A673 (cell line): ENCODE results near the gene GPC6. TPM values are rescaled to one million over a fixed set of nuclear protein-coding genes. Genes with fewer than 3 reads are reported as not detected.

Experiments
- BruUV-seq: library from RNA; stranded (reverse); fragments of 400-500 nt; replicated peaks from 2 replicates; lab custom pipeline; 2021; lab: Mats Ljungman, UMichigan
- CTCF ChIA-PET: fragments of 300-600 bp; sonication (Branson Sonifier 250); formaldehyde crosslinking; loops from one replicate; lab custom pipeline; 2022; ENCODE audit warnings: antibody characterized with exemption; lab: Charles Lee
- POLR2A ChIA-PET: fragments of 300-600 bp; sonication (Branson Sonifier 250); formaldehyde crosslinking; loops from one replicate; lab custom pipeline; 2022; ENCODE audit warnings: antibody characterized with exemption; ENCODE audit not compliant: low non-redundant PET; lab: Charles Lee
- DNase-seq: peaks from one replicate; pipeline ENCODE4 v3.0.0-alpha.2; 2015; ENCODE audit warnings: low spot score
- H3K27ac ChIP-seq: fragments of 200-600 bp; sonication (generic); 2 replicates; pipeline ENCODE4 v1.5.1; 2016; ENCODE audit warnings: mixed run types, low read depth, mild to moderate bottlenecking, mixed read lengths, antibody characterized with exemption, low read length; ENCODE audit not compliant: poor library complexity, severe bottlenecking
- H3K27me3 ChIP-seq: fragments of 200-600 bp; sonication (generic); replicated peaks from 2 replicates; pipeline ENCODE4 v1.6.1; 2017; ENCODE audit warnings: mixed run types, low read depth, mild to moderate bottlenecking, mixed read lengths, antibody characterized with exemption, low read length; ENCODE audit not compliant: insufficient read depth, poor library complexity
- H3K36me3 ChIP-seq: fragments of 200-600 bp; sonication (generic); 2 replicates; pipeline ENCODE4 v1.6.1; 2016; ENCODE audit warnings: mixed run types, mild to moderate bottlenecking, mixed read lengths, antibody characterized with exemption, low read length; ENCODE audit not compliant: insufficient read depth, poor library complexity, severe bottlenecking
- H3K4me1 ChIP-seq: fragments of 200-600 bp; sonication (generic); 2 replicates; pipeline ENCODE4 v1.6.1; 2017; ENCODE audit warnings: mixed run types, mild to moderate bottlenecking, mixed read lengths, antibody characterized with exemption, low read length; ENCODE audit not compliant: insufficient read depth, poor library complexity, severe bottlenecking
- H3K4me3 ChIP-seq: fragments of 200-600 bp; sonication (generic); 2 replicates; pipeline ENCODE4 v1.5.1; 2016; ENCODE audit warnings: low read depth, mixed run types, mild to moderate bottlenecking, mixed read lengths, low read length; ENCODE audit not compliant: poor library complexity, severe bottlenecking
- H3K9me3 ChIP-seq: fragments of 200-600 bp; sonication (generic); 2 replicates; pipeline ENCODE4 v1.6.1; 2016; ENCODE audit warnings: mixed run types, low read depth, mild to moderate bottlenecking, mixed read lengths, antibody characterized with exemption, low read length; ENCODE audit not compliant: poor library complexity, severe bottlenecking
- CTCF ChIP-seq: fragments of 300-800, 200-600 bp; sonication (generic); conservative IDR thresholded peaks from 2 replicates; pipeline ENCODE4 v1.5.1; 2017; ENCODE audit warnings: low read depth, mild to moderate bottlenecking, antibody characterized with exemption, low read length, moderate library complexity, mixed read lengths
- EZH2 ChIP-seq: fragments of 200-600 bp; sonication (generic); IDR thresholded peaks from 2 replicates; pipeline ENCODE4 v1.6.1; 2017; ENCODE audit warnings: borderline replicate concordance, low read depth, mild to moderate bottlenecking, mixed read lengths, antibody characterized with exemption, low read length; ENCODE audit not compliant: poor library complexity, severe bottlenecking
- intact Hi-C: fragments of 100-400 bp; cut with micrococcal nuclease; formaldehyde crosslinking; loops from one replicate; pipeline ENCODE4 v1.10.0; 2022; ENCODE audit not compliant: unreplicated experiment
- total RNA-seq: library from RNA; stranded (reverse); gene quantifications from 2 replicates; pipeline ENCODE4 v1.2.3, GENCODE V29; 2021

The GPC6 gene
- total RNA-seq, 1 experiment from 2014 or later = 23.3 TPM

- H3K27me3 ChIP-seq = no peaks in the 10 kb centered on the region
- no peak overlapping the region for H3K27ac ChIP-seq
- no peaks in the 10 kb centered on the region for H3K9me3 ChIP-seq
- POLR2A ChIA-PET = no interaction called here
- BruUV-seq = no TSS peak
- TF ChIP-seq EZH2 (no peak), CTCF (no peak)
- peaks cover 13% of the 10 kb centered on the region for H3K4me1 ChIP-seq
- DNase-seq = no peak
- intact Hi-C loops = no loop called here
- CTCF ChIA-PET = no interaction called here
- no peak overlapping the region for H3K4me3 ChIP-seq
- H3K36me3 ChIP-seq = no peaks in the 10 kb centered on the region
These were observed 336.1 kb downstream of the GPC6 start for GRCh38 chr13:93562676-93563075.

- TF ChIP-seq EZH2 (no peak), CTCF (no peak)
- no peaks in the 10 kb centered on the region for H3K27me3 ChIP-seq
- BruUV-seq = no TSS peak
- no peak overlapping the region for H3K4me3 ChIP-seq
- no peak overlapping the region for H3K27ac ChIP-seq
- no peak for DNase-seq
- intact Hi-C loops = no loop called here
- H3K36me3 ChIP-seq = no peaks in the 10 kb centered on the region
- H3K4me1 ChIP-seq = no peaks in the 10 kb centered on the region
- H3K9me3 ChIP-seq = no peaks in the 10 kb centered on the region
- POLR2A ChIA-PET = no interaction called here
- CTCF ChIA-PET = no interaction called here
These were observed 350.5 kb downstream of the GPC6 start for GRCh38 chr13:93577105-93577504.

GRCh38 chr13:93589788-93590187 is 363.2 kb downstream of the GPC6 start:
- Histone ChIP-seq H3K27me3 (no peaks in the 10 kb centered on the region), H3K4me1 (peaks cover 6% of the 10 kb centered on the region), H3K36me3 (no peaks in the 10 kb centered on the region), H3K4me3 (no peak overlapping the region), H3K9me3 (no peaks in the 10 kb centered on the region), H3K27ac (no peak overlapping the region)
- no peak for TF ChIP-seq EZH2
- no peak for TF ChIP-seq CTCF
- ChIA-PET CTCF (no interaction called here), POLR2A (interaction anchor here (0.6 kb wide), 1 partner anchor 811 kb away, joined by 3 read pairs; no protein-coding TSS in a partner anchor)
- DNase-seq = no peak
- BruUV-seq = no TSS peak
- intact Hi-C loops = no loop called here
